Mesendoderm (in vitro differentiated cells): ENCODE results near the gene ACER2.

Experiments used
- DNase-seq: peaks from one replicate; pipeline ENCODE4 v3.0.0; 2013
- H2AK5ac ChIP-seq: 2 replicates; pipeline ENCODE4 v1.6.1; 2013; ENCODE audit warnings: low read length, inconsistent platforms
- H2BK120ac ChIP-seq: 2 replicates; pipeline ENCODE4 v1.6.1; 2013; ENCODE audit warnings: low read depth, mild to moderate bottlenecking, low read length, moderate library complexity, mixed read lengths
- H2BK15ac ChIP-seq: replicated peaks from 2 replicates; pipeline ENCODE4 v1.6.1; 2013; ENCODE audit warnings: low read depth, mild to moderate bottlenecking, moderate library complexity
- H2BK5ac ChIP-seq: 2 replicates; pipeline ENCODE4 v1.6.1; 2013; ENCODE audit warnings: low read length, inconsistent platforms
- H3K18ac ChIP-seq: 2 replicates; pipeline ENCODE4 v1.6.1; 2013; ENCODE audit warnings: mild to moderate bottlenecking, low read length, mixed read lengths
- H3K23ac ChIP-seq: one replicate; pipeline ENCODE4 v1.6.1; 2013; ENCODE audit warnings: low read length
- H3K27ac ChIP-seq: 2 replicates; pipeline ENCODE4 v1.5.1; 2013; ENCODE audit warnings: low read depth, mild to moderate bottlenecking, inconsistent platforms, low read length, moderate library complexity
- H3K27me3 ChIP-seq: 2 replicates; pipeline ENCODE4 v1.6.1; 2013; ENCODE audit warnings: low read length, control low read depth, mild to moderate bottlenecking, inconsistent platforms; ENCODE audit not compliant: insufficient read depth, poor library complexity
- H3K36me3 ChIP-seq: 2 replicates; pipeline ENCODE4 v1.6.1; 2013; ENCODE audit warnings: low read length, inconsistent platforms; ENCODE audit not compliant: control insufficient read depth, insufficient read depth
- H3K4ac ChIP-seq: one replicate; pipeline ENCODE4 v1.6.1; 2013; ENCODE audit warnings: low read depth, mild to moderate bottlenecking, low read length, moderate library complexity
- H3K4me1 ChIP-seq: 2 replicates; pipeline ENCODE4 v1.6.1; 2013; ENCODE audit warnings: low read depth, low read length, inconsistent platforms; ENCODE audit not compliant: control insufficient read depth
- H3K4me2 ChIP-seq: 2 replicates; pipeline ENCODE4 v1.6.1; 2013; ENCODE audit warnings: low read length
- H3K4me3 ChIP-seq: 2 replicates; pipeline ENCODE4 v1.5.1; 2013; ENCODE audit warnings: mild to moderate bottlenecking, low read length
- H3K56ac ChIP-seq: one replicate; pipeline ENCODE4 v1.6.1; 2013; ENCODE audit warnings: low read length
- H3K79me1 ChIP-seq: 2 replicates; pipeline ENCODE4 v1.6.1; 2013; ENCODE audit warnings: low read length, inconsistent platforms
- H3K79me2 ChIP-seq: 2 replicates; pipeline ENCODE4 v1.6.1; 2013; ENCODE audit warnings: mild to moderate bottlenecking, low read length; ENCODE audit not compliant: control insufficient read depth, insufficient read depth
- H3K9ac ChIP-seq: 2 replicates; pipeline ENCODE4 v1.6.1; 2013; ENCODE audit warnings: low read length, inconsistent platforms
- H4K5ac ChIP-seq: one replicate; pipeline ENCODE4 v1.6.1; 2013; ENCODE audit warnings: low read length
- H4K8ac ChIP-seq: one replicate; pipeline ENCODE4 v1.6.1; 2013; ENCODE audit warnings: low read depth, mild to moderate bottlenecking, control low read depth, low read length, moderate library complexity
- WGBS: extraction: QIAGEN DNeasy Blood & Tissue Kit; methylation state at CpG from one replicate; pipeline ENCODE4 v1.1.7; 2013; ENCODE audit warnings: low lambda C conversion rate, missing lambda C conversion rate; ENCODE audit not compliant: insufficient coverage; ENCODE audit errors: extremely low coverage; 5-methylcytosine and 5-hydroxymethylcytosine counted together

Gene ACER2

DNA sequence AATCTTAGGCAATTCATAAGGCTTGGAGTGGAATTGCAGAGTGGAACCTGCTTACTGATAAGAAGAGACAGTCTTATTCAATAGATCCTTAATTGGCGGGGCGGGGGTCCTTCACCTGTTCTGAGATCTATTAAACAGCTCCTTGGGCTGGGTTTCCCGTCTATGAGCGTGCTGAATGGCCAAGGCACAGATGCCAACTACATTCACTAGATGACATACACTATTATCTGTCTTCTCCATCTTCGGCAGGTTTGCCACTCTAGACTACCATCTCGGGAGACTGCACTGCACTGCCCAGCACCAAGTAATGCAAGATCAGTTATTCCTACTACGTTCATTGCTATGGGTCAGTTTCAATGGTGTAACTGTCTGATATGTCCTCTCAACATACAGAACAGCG is 81.5 kb downstream of the ACER2 start:
- Histone ChIP-seq H3K79me1 (no peaks in the 10 kb centered on the region), H2BK5ac (no peak overlapping the region), H3K4ac (no peak overlapping the region), H4K5ac (no peak overlapping the region), H3K4me2 (no peak overlapping the region), H2BK120ac (no peak overlapping the region), H4K8ac (no peak overlapping the region), H2BK15ac (no peak overlapping the region), H3K27me3 (no peaks in the 10 kb centered on the region), H3K9ac (no peak overlapping the region), H3K4me1 (no peaks in the 10 kb centered on the region), H3K56ac (no peak overlapping the region), H3K4me3 (no peak overlapping the region), H3K18ac (no peak overlapping the region), H3K23ac (no peak overlapping the region), H3K36me3 (no peaks in the 10 kb centered on the region), H3K79me2 (no peaks in the 10 kb centered on the region), H3K27ac (no peak overlapping the region), H2AK5ac (no peak overlapping the region)
- WGBS, result no CpG with 5 or more reads among the region's 8 CpGs
- no peak for DNase-seq

- Histone ChIP-seq H2BK120ac (no peak overlapping the region), H3K79me2 (no peaks in the 10 kb centered on the region), H3K9ac (no peak overlapping the region), H4K5ac (no peak overlapping the region), H3K79me1 (no peaks in the 10 kb centered on the region), H2BK5ac (no peak overlapping the region), H3K4me3 (no peak overlapping the region), H3K56ac (no peak overlapping the region), H3K27ac (no peak overlapping the region), H3K27me3 (no peaks in the 10 kb centered on the region), H2BK15ac (no peak overlapping the region), H4K8ac (no peak overlapping the region), H3K18ac (no peak overlapping the region), H3K4ac (no peak overlapping the region), H2AK5ac (no peak overlapping the region), H3K4me1 (no peaks in the 10 kb centered on the region), H3K23ac (no peak overlapping the region), H3K4me2 (no peak overlapping the region), H3K36me3 (no peaks in the 10 kb centered on the region)
- no peak for DNase-seq
Measured at GRCh38 chr9:19490828-19491227, 82.0 kb downstream of the ACER2 start.

DNA sequence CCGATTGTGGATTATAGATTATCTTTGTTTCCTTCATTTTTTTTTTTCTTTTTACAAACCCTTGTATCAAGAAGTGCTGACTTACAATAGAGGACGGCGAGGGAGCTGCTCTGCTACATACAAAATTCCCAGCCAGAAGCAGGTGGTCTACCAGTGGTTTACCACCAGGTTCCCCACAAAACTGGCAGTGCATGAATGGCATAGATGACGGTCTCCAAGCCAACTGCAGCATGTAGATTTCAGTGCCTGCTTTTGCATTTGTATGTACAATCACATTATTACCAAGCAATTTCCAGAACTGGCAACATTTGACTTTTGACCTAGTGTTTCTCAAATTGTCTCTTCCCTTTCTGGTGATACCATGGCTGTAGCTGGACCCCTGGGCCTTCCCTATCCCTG is 84.0 kb downstream of the ACER2 start:
- Histone ChIP-seq H3K36me3 (no peaks in the 10 kb centered on the region), H4K5ac (no peak overlapping the region), H3K4me3 (no peak overlapping the region), H3K56ac (no peak overlapping the region), H2BK120ac (no peak overlapping the region), H3K27ac (no peak overlapping the region), H3K79me2 (no peaks in the 10 kb centered on the region), H4K8ac (no peak overlapping the region), H2AK5ac (no peak overlapping the region), H3K4me1 (no peaks in the 10 kb centered on the region), H2BK5ac (no peak overlapping the region), H2BK15ac (no peak overlapping the region), H3K79me1 (no peaks in the 10 kb centered on the region), H3K4ac (no peak overlapping the region), H3K23ac (no peak overlapping the region), H3K9ac (no peak overlapping the region), H3K27me3 (no peaks in the 10 kb centered on the region), H3K4me2 (no peak overlapping the region), H3K18ac (no peak overlapping the region)
- no peak for DNase-seq
- WGBS, result no CpG with 5 or more reads among the region's 4 CpGs

DNA sequence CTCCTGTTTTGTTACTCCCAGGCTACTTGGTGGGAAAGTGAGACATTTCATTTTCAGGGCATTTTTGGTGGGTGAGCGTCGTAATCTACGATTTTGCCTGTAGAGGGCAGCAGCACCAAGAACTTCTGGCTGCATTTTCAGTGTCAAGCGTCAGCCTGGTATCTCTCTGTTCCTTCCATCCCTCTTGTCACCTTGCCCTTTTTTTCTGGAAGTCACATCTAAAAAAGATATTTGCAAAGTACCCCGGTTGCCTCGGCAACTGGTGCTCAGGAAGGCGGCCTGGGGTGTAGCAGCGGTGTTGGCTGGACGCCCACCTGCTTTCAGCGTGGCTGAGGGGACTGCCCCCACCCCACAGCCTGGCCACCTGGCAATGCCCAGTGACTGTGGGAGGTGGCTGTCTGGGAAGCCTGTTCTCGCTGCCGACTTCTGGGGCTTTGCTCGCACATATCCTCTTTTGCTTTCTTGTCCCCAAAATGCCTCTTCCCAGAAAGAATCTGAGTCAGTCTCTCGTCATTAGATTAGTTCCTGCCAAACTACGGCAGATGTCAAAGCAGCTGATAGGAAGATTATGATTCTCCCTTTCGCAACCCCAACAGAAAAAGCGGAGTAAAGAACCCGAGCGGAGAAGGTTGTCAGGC is 84.5 kb downstream of the ACER2 start:
- H2BK15ac ChIP-seq, result no peak overlapping the region
- H3K9ac ChIP-seq, result no peak overlapping the region
- H3K56ac ChIP-seq, result no peak overlapping the region
- no peaks in the 10 kb centered on the region for H3K36me3 ChIP-seq
- H2BK5ac ChIP-seq, result no peak overlapping the region
- no peaks in the 10 kb centered on the region for H3K4me1 ChIP-seq
- WGBS, result no CpG with 5 or more reads among the region's 19 CpGs
- H3K4me2 ChIP-seq, result no peak overlapping the region
- no peak overlapping the region for H3K18ac ChIP-seq
- no peaks in the 10 kb centered on the region for H3K27me3 ChIP-seq
- no peak overlapping the region for H2BK120ac ChIP-seq
- H4K8ac ChIP-seq, result no peak overlapping the region
- H3K79me1 ChIP-seq, result no peaks in the 10 kb centered on the region
- no peak overlapping the region for H4K5ac ChIP-seq
- DNase-seq, result peak; percentile 67
- no peak overlapping the region for H3K4me3 ChIP-seq
- H3K27ac ChIP-seq, result no peak overlapping the region
- H3K79me2 ChIP-seq, result no peaks in the 10 kb centered on the region
- H3K4ac ChIP-seq, result no peak overlapping the region
- no peak overlapping the region for H3K23ac ChIP-seq
- no peak overlapping the region for H2AK5ac ChIP-seq

DNA sequence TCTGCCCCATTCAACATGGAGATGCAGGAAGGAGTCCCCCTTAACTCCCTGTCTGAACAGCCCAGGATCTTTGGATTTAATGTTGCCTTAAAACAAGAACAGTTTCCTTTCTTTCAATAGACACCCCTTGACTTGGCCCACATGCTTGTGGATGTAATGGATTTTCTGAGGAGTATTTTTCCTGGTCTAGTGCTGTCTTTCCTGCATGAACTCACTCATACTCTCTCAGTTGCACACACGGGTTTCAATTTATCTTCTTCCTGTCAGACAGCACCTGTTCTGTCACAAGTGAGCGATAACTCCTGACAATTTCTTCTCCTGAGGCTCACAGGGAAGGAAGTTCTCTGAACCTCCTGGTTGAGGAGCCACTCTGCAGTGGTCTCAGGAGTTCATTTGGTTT is 85.1 kb downstream of the ACER2 start:
- no peaks in the 10 kb centered on the region for H3K27me3 ChIP-seq
- no peak overlapping the region for H3K56ac ChIP-seq
- H3K23ac ChIP-seq, result no peak overlapping the region
- H3K4me3 ChIP-seq, result no peak overlapping the region
- H3K4me1 ChIP-seq, result no peaks in the 10 kb centered on the region
- no peak overlapping the region for H2BK15ac ChIP-seq
- no peak overlapping the region for H2BK5ac ChIP-seq
- no peak overlapping the region for H3K4me2 ChIP-seq
- no peak overlapping the region for H3K4ac ChIP-seq
- no peak overlapping the region for H4K8ac ChIP-seq
- H3K18ac ChIP-seq, result no peak overlapping the region
- no peak for DNase-seq
- no peaks in the 10 kb centered on the region for H3K79me2 ChIP-seq
- no peak overlapping the region for H4K5ac ChIP-seq
- no peaks in the 10 kb centered on the region for H3K79me1 ChIP-seq
- no peaks in the 10 kb centered on the region for H3K36me3 ChIP-seq
- H3K27ac ChIP-seq, result no peak overlapping the region
- no peak overlapping the region for H2AK5ac ChIP-seq
- no CpG with 5 or more reads among the region's 2 CpGs for WGBS
- H3K9ac ChIP-seq, result no peak overlapping the region
- H2BK120ac ChIP-seq, result no peak overlapping the region
